Frontal cortex (tissue), 4 donors: ENCODE results near the gene PCCA. TPM values are rescaled to one million over a fixed set of nuclear protein-coding genes. Genes with fewer than 3 reads are reported as not detected.
"Not testable (repeated sequence)": the region's sequence is repeated elsewhere in the genome, so short reads cannot be mapped to it uniquely, and the experiment has no call there.

ENCODE experiments used
- DNase-seq, 2 donors: peaks; one replicate each; pipeline ENCODE4 v3.0.0; 2012; ENCODE audit warnings: low spot score in 2 of 2
- FAIRE-seq: peaks from 2 replicates; lab custom pipeline; 2012; peaks lifted over from hg19 to GRCh38; lab: Jason Lieb, UNC
- total RNA-seq: library from RNA; depleted of rRNA; stranded (reverse); fragments of >200 nt; gene quantifications from one replicate; pipeline ENCODE4 v1.2.3, GENCODE V29; 2014
- donor health status: control.
- donor health status: control.
- donor health status: control.

The PCCA gene
- total RNA-seq, 1 donor from 2014 or later, result 413 TPM

DNA sequence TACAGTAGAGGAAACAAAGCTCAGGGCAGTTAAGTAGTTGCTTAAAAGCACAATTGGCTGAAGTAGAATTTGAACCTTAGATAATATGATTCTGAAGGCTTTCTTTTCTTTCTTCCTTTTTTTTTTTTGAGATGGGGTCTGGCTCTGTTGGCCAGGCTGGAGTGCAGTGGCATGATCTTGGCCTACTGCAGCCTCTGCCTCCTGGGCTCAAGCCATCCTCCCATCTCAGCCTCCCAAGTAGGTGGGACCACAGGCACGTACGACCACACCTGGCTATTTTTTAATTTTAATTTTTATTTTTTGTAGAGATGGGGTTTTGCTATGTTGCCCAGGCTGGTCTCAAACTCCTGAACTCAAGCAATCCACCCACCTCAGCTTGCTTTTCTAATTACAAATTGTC lies 3.4 kb downstream of the PCCA start:
- FAIRE-seq, DNase-seq: not testable (repeated sequence)

DNA sequence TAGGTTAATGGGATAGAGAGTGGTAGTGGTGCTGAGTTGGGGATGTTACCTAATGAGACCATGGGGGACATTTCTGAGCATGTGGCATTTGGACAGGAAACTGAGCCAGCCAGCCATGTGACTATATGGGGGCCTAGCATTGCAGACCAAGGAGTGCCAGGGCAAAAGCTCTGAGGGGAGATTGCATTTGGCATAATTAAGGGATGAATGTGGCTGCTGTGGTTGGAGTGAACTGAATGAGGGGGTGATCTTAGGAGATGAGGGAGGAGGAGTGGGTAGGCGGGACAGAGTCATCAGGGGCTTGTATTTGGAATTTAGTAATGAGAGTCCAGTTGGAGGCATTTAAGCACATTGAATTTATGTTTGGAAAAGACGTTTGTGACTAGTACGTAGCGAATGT lies 6.6 kb downstream of the PCCA start:
- DNase-seq (no peak), FAIRE-seq (no peak)

DNA sequence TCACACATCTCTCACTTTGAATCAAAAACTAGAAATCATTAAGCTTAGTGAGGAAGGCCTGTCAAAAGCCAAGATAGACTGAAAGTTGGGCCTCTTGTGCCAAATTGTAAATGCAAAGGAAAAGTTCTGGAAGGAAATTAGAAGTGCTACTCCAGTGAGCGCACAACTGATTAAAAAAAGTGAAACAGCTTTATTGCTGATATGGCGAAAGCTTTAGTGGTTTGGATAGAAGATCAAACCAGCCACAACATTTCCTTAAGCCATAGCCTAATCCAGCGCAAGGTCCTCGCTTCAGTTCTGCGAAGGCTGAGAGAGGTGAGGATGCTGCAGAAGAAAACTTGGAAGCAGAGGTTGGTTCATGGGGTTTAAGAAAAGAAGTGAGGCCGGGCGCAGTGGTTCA lies 7.6 kb downstream of the PCCA start:
- DNase-seq (no peak), FAIRE-seq (no peak)

DNA sequence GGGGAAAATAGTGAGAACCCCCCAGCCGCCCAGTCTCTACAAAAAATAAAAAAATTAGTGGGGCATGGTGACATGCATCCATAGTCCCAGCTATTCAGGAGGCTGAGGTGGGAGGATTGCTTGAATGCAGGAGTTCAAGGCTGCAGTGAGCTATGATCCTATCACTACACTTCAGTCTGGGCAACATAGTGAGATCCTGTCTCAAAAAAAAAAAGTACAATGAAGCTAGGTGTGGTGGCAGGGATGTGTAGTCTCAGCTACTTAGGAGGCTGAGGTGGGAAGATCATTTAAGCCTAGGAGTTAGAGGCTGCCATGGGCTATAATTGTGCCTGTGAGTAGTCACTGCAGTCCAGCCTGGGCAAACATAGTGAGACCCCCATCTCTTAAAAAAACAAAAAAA lies 8.9 kb downstream of the PCCA start:
- DNase-seq (no peak), FAIRE-seq (no peak)

DNA sequence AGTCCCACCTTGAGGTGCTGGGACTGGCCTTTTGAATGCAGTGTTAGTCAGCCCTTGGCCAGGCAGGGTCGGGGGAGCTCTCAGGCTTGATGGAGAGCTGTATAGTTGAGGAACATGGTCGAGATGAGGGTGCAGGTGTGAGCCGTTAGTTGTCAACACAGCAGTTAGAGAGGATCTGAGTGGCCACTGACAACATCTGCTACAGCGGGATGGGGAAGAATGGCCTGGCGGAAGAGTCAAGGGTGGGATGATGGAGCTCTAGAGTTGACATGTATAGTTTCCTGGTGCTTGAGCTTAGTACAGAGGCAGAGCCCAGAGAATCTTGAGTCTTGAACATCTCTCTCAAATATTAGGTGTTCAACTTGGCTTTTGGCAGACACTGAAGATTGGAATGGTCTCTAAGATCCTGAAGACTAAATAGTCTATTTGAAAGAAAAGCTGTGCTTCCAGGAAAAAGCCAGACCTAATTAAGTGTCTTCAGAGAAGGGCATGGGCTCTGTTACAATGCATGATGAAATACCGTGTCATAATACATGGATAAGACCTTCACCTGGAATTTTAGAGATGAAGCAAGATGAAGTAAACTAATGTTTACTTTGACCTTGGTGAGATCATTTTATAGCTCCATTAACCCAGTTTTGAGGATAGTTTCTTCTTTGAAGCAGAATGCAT lies 9.7 kb downstream of the PCCA start:
- DNase-seq (no peak), FAIRE-seq (no peak)

DNA sequence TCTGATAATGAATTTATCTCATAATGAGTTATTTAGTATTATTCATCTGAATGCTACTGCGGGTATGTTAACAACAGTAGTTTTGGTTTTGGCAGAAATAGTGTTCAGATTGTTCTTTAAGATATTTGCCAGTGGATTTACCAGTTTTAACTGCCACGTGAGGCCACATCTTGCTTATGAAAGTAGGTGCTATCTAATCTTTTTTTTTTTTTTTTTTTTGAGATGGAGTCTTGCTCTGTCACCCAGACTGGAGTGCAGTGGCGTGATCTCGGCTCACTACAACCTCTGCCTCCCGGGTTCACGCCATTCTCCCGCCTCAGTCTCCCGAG lies 10.2 kb downstream of the PCCA start:
- DNase-seq, FAIRE-seq: not testable (repeated sequence)

DNA sequence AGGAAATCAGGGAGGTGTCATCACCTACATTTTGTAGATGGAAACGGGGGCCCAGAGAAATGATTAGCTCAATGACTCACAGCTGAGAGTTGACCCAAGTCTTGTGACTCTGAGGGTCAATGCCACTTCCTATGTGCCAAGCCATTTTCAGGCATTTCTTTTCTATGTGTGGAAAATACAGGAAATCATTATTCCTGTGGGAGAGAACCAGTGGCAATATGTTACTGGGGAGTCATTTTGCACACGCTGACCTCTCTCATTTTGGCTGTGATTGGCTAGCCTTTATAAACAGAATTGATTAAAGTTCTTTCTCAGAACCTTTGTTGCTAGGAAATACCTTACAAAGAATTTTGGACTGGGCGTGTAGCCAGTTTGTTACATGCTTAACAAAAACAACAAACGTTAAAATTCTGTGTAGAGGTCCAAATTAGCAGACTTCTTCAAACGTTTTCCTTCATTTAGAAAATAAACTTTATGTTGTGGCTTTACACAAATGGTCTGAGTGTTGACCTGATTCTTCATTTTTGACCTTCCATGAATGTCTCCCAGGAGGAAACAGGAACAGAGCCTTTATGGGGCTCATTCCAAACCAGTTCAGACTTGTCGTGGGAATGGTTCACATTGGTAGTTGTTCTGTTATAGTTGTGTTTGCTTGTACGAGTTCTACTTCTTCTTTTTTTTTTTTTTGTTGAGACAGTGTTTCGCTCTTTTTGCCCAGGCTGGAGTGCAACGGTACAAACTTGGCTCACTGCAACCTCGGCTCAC lies 11.4 kb downstream of the PCCA start:
- DNase-seq (no peak), FAIRE-seq (no peak)

DNA sequence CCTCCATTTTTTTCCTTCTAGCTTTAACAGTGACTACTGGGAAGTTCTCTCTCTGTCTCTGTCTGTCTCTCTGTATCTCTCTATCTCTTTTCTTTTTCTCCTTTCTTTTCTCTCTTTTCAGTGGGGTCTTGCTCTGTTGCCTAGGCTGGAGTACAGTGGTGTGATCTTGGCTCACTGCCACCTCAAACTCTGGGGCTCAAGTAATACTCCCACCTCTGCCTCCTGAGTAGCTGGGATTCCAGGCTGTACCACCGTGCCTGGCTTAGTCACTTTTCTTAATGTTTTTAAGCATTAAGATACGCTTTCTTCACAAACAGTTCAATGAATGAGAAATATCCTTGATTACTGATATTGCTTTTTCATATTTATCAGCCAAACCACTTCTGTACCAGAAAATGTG lies 13.1 kb downstream of the PCCA start:
- FAIRE-seq (no peak), DNase-seq (no peak)

DNA sequence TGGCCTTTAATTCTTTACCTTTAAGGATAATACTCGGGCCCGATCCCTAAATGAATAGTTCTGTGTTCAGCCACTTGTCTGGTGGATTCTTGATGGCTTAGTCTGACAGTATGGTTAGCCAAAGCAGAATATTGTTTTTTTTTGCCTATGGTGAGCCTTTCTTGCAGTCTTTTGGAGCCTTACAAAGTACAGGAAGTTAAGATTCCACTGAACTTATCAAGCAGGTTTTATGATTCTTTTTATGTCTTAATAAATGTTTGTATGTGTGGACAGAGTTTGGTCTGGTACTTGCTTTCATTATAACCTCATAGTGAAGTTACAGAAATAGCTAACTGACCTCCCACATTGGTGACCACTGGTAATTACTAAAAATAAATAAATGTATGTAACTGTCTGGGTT lies 17.1 kb downstream of the PCCA start:
- DNase-seq (no peak), FAIRE-seq (no peak)

DNA sequence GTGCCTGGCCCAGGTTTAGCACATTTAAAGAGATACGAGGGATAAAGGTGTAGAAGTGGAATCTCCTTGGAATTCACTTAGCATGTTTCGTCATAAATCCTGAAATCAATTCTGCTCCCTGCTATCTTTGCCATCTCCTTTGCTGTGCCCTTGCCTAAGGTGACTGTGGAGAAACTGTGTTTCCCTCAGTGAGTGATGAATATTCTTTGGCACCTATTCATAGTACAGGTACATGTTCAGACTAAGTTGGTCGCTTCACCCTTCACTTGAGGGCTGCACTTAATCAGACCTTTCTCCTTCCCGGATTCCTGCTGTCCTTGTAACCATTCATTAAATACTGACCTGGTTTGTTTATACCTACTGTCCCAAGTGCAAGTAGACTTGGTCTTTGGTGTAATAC lies 17.8 kb downstream of the PCCA start:
- FAIRE-seq, result no peak
- DNase-seq, result no peak

DNA sequence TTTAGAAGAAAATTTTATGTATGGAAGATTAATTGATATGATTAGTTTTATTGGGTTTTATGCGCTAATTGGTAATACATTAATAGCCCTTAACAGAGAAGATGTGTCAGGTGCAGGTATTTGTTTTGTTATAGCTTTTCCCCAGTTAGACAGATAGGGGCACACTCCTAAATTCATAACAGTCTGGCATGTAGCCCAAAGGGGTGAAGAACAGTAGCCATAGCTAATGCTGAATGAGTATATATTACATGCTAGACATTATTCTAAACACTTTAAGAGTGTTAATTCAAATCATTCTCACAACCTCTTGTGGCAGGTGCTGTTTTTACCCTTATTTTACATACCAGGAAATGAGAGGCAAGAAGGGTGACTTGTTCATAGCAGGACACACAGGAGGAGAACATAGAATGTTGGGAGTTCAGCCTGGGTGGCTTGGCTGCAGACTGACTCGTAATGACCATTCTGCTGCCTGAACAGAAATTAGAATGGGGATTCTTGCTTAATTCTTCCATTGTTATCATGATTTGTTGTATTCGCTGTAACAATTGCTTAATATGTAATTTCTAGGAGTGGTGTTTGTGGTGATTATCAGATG lies 20.1 kb downstream of the PCCA start:
- FAIRE-seq (no peak), DNase-seq (no peak)

DNA sequence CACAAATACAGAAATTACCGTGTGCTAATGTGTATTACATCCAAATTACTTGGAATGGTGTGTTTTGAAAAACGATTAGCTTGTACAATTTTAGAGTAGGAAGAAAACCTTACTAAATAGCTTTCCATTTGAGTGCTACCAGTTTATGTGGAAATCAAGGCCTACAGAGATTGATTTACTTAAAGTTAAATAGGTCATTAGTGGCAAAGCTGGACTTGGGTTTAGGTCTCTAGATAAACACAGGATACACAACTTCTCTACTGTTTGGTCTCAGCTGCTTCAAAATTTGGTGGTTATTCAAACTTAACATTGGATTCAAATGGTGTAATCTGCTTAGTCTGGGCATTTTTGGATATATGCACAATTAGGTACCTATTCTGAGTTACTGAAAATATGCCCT lies 21.4 kb downstream of the PCCA start:
- DNase-seq, result no peak
- no peak for FAIRE-seq

DNA sequence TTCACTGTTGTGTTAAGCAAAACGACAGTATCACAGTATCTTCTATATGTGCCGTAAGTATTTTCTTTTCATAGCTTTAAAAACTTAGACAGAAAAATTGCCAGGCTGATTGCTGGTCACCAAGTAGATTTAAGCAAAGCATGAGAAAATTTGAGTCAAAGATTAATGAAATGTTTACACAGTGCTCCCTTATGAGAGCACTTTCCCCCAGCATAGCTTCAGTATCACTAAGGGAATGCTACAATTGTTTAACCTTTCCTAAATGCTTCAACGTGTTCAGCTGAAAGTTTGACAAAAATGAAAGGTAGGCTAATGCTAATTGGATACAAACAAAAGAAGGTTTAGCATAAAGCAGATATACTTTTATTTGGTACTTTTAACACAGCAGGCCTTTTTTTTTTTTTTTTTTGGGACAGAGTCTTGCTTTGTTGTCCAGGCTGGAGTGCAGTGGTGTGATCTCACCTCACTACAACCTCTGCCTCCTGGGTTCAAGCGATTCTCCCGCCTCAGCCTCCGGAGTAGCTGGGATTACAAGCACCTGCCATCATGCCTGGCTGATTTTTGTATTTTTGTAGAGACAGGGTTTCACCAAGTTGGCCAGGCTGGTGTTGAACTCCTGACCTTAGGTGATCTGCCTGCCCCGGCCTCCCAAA lies 23.4 kb downstream of the PCCA start:
- FAIRE-seq, result no peak
- no peak for DNase-seq

DNA sequence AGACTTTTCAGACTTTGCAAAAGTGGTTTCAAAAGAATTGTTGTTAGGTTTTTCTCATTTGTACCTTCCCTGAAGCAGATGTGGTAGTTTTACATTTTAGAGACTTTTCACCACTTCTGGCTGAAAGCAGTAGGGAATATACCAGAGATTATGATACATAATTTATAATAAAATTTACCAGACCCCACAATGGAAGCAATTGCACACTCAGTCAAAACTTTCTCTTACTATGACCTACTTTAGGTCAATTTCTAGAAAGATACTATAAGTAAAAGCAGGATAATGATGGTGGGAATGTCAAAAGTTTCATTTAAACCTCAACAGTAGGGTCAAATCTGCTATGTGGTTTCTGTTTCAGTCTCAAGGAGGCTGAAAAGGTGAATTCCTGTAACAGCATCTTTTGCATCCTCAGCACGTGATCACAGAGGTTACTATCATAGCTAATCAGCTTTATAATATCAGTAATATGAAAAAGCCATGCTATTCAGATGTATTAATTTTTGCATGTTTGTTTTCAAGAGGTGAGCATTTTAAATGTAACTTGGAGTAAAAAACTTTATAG lies 26.9 kb downstream of the PCCA start:
- FAIRE-seq (no peak), DNase-seq (no peak)

DNA sequence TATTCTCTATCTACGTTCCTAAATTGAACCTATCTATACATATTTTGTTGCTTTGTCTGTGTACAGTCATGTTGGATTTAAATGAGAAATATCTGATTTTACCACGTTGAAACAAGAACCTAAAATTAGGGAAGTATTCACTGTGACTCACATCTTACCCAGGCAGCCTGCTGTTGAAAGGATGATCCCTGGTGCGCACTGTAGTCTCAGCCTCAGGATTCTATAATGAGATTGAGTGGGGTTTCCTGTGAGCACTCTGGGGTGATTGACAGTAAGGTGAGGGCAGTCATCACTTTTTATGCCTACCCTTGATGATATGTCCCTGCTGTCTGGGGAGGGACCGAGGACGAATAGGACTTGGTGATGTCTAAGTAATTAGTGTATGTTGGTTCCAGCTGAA lies 35.4 kb downstream of the PCCA start:
- DNase-seq, result no peak
- no peak for FAIRE-seq

DNA sequence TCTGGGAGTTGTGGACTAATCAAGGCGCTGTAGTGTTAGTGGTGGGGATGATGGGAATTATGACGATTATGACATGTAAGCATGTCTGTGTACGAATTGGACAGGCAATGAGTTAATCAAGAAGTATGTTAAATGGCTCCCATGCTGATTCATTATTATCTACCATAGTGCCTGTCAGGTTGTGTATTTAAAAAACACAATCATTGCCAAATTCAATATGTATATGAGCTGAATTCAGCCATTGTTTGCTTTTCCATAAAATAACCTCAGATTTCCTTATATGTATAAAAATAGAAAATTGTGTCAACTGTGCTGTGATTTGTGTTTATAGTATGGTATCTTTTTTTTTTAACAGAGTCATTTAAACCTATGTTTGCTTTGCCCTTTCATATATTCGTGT lies 37.1 kb downstream of the PCCA start:
- no peak for FAIRE-seq
- DNase-seq, result no peak

DNA sequence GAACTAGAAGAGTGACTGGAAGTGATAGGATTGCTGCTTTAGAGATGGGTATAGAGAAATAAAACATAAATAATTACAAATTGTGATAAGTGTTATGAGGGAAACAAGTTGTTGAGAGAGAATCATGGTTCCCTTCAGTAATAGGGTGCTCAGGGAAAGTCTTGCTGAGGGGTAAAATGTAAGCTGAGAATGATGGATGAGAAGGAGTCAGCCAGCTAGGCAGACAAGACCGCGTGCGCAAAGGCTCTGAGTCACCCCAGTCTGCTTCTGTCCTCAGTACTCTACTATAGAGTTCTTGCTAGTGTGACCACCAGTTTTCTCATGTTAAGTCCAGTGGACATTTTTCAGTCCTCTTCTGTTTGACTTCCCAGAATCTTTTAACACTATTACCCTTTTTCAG lies 39.5 kb downstream of the PCCA start:
- FAIRE-seq (no peak), DNase-seq (no peak)

DNA sequence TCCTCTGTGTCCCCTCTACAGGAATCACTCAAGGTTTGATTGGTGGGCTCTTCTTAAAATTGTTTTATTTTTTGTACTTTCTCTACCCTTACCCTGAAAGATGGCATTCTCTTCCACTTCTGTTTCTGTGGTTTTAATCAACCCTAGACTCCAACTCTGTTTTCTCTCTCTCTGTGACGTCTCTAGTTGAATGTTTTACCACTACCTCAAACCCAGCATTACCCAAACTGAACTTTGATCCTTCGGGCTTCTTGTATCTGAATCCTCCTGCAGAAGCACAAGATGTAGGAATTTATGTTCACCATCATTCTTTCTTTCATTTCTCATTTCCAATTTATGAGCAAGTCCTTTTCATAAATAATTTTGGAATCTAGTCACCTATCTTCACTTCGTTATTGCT lies 39.9 kb downstream of the PCCA start:
- FAIRE-seq (no peak), DNase-seq (no peak)

DNA sequence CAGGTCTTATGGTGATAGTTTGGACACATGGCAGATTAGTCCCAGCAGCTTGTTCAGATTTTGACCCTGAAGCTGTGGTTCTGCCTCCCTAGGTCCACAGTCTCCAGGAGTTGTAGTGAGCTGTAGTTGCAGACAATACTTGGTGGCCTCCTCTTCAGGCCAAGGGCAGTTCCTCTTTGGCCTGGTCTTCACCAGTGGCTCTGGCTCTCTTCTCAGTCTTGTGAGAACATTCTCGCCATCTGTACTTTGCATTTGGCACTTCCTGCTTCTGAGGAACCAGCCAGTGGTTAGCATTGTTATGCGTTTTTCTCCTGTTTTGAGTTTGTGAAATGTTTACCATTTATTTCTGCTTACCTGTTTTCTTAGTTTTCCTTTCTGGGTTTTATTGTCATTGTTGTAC lies 40.7 kb downstream of the PCCA start:
- no peak for DNase-seq
- no peak for FAIRE-seq

DNA sequence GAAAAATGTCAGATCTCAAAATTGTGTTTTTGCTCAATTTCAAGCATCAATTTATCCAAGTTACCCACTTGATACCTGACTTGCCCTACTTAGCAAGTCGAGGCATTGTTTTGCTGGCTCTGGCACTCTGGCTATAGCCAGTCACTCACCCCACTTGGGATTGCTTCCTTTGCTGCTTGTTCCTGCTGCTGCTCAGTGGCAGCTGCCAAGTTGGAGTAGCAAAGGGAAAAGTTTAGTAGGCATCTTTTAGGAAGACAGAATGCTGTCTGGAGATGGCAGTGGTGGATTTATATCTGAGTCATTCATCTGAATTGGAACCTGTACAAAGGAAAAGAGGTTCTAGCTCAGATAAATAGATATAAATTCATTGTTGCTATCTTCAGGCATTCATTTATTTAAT lies 41.2 kb downstream of the PCCA start:
- no peak for DNase-seq
- FAIRE-seq, result no peak
